SK-N-SH (cell line): ENCODE measurements around the gene LCN15. TPM values are rescaled to one million over a fixed set of nuclear protein-coding genes. Genes with fewer than 3 reads are reported as not detected.

Experiments
- CTCF ChIA-PET: fragments of 300-600, 350-600 bp; formaldehyde crosslinking; extraction: SDS; loops from one replicate; lab custom pipeline; 2021; lab: Yijun Ruan, JAX
- POLR2A ChIA-PET: fragments of 350-600 bp; sonication (Branson Sonifier 250); formaldehyde crosslinking; extraction: SDS; loops from one replicate; lab custom pipeline; 2020; ENCODE audit warnings: antibody characterized with exemption, inconsistent platforms; lab: Yijun Ruan, JAX
- DNase-seq: peaks from one replicate; pipeline ENCODE4 v3.0.0; 2012
- H2AFZ ChIP-seq: fragments of 200-600 bp; sonication (generic); 2 replicates; pipeline ENCODE4 v1.8.1; 2016; ENCODE audit warnings: antibody characterized with exemption, mild to moderate bottlenecking, low read depth
- H3F3A ChIP-seq: fragments of 200-600 bp; sonication (generic); replicated peaks from 2 replicates; pipeline ENCODE3; 2016; ENCODE audit warnings: antibody characterized with exemption, mild to moderate bottlenecking; ENCODE audit not compliant: insufficient read depth
- H3K27ac ChIP-seq, 2 experiments: fragments of 200-500 bp in 1 of 2; fragments of 200-600 bp in 1 of 2; sonication (Bioruptor generic) in 1 of 2; sonication (generic), shearing (Covaris generic) in 1 of 2; 2 replicates each; pipeline versions ENCODE4 v1.5.1 to v1.6.1; 2014 to 2016; ENCODE audit warnings: low read depth in 2 of 2, inconsistent platforms in 1 of 2, low read length in 1 of 2, mild to moderate bottlenecking in 1 of 2, mixed read lengths in 1 of 2
- H3K27me3 ChIP-seq: fragments of 200-600 bp; sonication (generic), shearing (Covaris generic); 2 replicates; pipeline ENCODE4 v1.6.1; 2016; ENCODE audit warnings: mixed run types; ENCODE audit not compliant: insufficient read depth
- H3K36me3 ChIP-seq, 2 experiments: fragments of 200-500 bp in 1 of 2; fragments of 200-600 bp in 1 of 2; sonication (Bioruptor generic) in 1 of 2; sonication (generic) in 1 of 2; replicated peaks in 1 of 2; 2 replicates each; pipeline versions ENCODE3 to v1.5.1; 2014 to 2016; ENCODE audit warnings: low read length in 1 of 2, mild to moderate bottlenecking in 1 of 2; ENCODE audit not compliant: insufficient read depth in 2 of 2, control insufficient read depth in 1 of 2
- H3K4me1 ChIP-seq, 2 experiments: fragments of 200-500 bp in 1 of 2; fragments of 200-600 bp in 1 of 2; sonication (Bioruptor generic) in 1 of 2; sonication (generic), shearing (Covaris generic) in 1 of 2; 2 replicates each; pipeline versions ENCODE4 v1.5.1 to v1.6.1; 2014 to 2016; ENCODE audit warnings: low read depth in 1 of 2, low read length in 1 of 2, mixed run types in 1 of 2; ENCODE audit not compliant: insufficient read depth in 2 of 2, control insufficient read depth in 1 of 2
- H3K4me2 ChIP-seq: fragments of 200-600 bp; sonication (generic), shearing (Covaris generic); 2 replicates; pipeline ENCODE4 v1.6.1; 2017; ENCODE audit warnings: mixed run types
- H3K4me3 ChIP-seq, 2 experiments: fragments of 200-500 bp in 1 of 2; fragments of 200-600 bp in 1 of 2; sonication (Bioruptor generic) in 1 of 2; sonication (generic), shearing (Covaris generic) in 1 of 2; 2 replicates each; pipeline versions ENCODE4 v1.5.1 to v1.8.1; 2014 to 2016; ENCODE audit warnings: low read depth in 2 of 2, inconsistent platforms in 1 of 2, low read length in 1 of 2, mild to moderate bottlenecking in 1 of 2, mixed read lengths in 1 of 2, moderate library complexity in 1 of 2
- H3K79me2 ChIP-seq: fragments of 200-600 bp; sonication (generic); 2 replicates; pipeline ENCODE4 v1.8.1; 2017; ENCODE audit warnings: mild to moderate bottlenecking; ENCODE audit not compliant: insufficient read depth
- H3K9ac ChIP-seq: fragments of 200-600 bp; sonication (generic); 2 replicates; pipeline ENCODE4 v1.6.1; 2017; ENCODE audit warnings: mixed run types
- H3K9me2 ChIP-seq: fragments of 200-600 bp; sonication (generic); 2 replicates; pipeline ENCODE4 v1.6.1; 2017; ENCODE audit warnings: mixed run types
- H3K9me3 ChIP-seq: fragments of 200-600 bp; sonication (generic); 2 replicates; pipeline ENCODE4 v1.6.1; 2017; ENCODE audit warnings: mixed run types, mild to moderate bottlenecking, moderate library complexity
- H4K20me1 ChIP-seq: fragments of 200-600 bp; sonication (generic); 2 replicates; pipeline ENCODE4 v1.6.1; 2017; ENCODE audit warnings: mild to moderate bottlenecking, mixed run types; ENCODE audit not compliant: insufficient read depth
- EP300 ChIP-seq, 2 experiments: IDR thresholded peaks; 2 replicates each; pipeline versions ENCODE4 v1.4.0 to v1.6.1; 2012; ENCODE audit warnings: borderline replicate concordance in 1 of 2, low read depth in 1 of 2, low read length in 1 of 2
- EZH2phosphoT487 ChIP-seq: fragments of 200-600 bp; sonication (generic); IDR thresholded peaks from 2 replicates; pipeline ENCODE4 v1.6.1; 2017; ENCODE audit warnings: low read depth, mixed run types, mild to moderate bottlenecking, antibody characterized with exemption, moderate library complexity, borderline replicate concordance
- FOXM1 ChIP-seq: IDR thresholded peaks from 2 replicates; pipeline ENCODE4 v1.4.0; 2012; ENCODE audit warnings: low read depth, mild to moderate bottlenecking
- GABPA ChIP-seq: IDR thresholded peaks from 2 replicates; pipeline ENCODE4 v1.4.0; 2012; ENCODE audit warnings: low read depth, mild to moderate bottlenecking
- MXI1 ChIP-seq: IDR thresholded peaks from 2 replicates; pipeline ENCODE4 v1.6.1; 2012; ENCODE audit warnings: mild to moderate bottlenecking, low read depth, low read length, improper control_type of control experiment
- POLR2AphosphoS5 ChIP-seq: IDR thresholded peaks from 2 replicates; pipeline ENCODE4 v1.6.1; 2012; ENCODE audit warnings: low read depth, low read length
- REST ChIP-seq: IDR thresholded peaks from 2 replicates; pipeline ENCODE4 v1.6.1; 2012; ENCODE audit warnings: mild to moderate bottlenecking, low read depth, low read length, moderate library complexity
- RFX5 ChIP-seq: IDR thresholded peaks from 2 replicates; pipeline ENCODE4 v1.6.1; 2012; ENCODE audit warnings: mild to moderate bottlenecking, improper control_type of control experiment, low read length
- RXRA ChIP-seq: IDR thresholded peaks from 2 replicates; pipeline ENCODE4 v1.4.0; 2012; ENCODE audit warnings: low read depth, mild to moderate bottlenecking, borderline replicate concordance
- SIN3A ChIP-seq: IDR thresholded peaks from 2 replicates; pipeline ENCODE4 v1.6.1; 2012; ENCODE audit warnings: low read depth, mild to moderate bottlenecking, low read length, moderate library complexity, borderline replicate concordance
- SMC3 ChIP-seq: IDR thresholded peaks from 2 replicates; pipeline ENCODE4 v1.6.1; 2012; ENCODE audit warnings: low read depth, low read length, improper control_type of control experiment
- TCF12 ChIP-seq: IDR thresholded peaks from 2 replicates; pipeline ENCODE4 v1.4.0; 2012
- TEAD4 ChIP-seq: IDR thresholded peaks from 2 replicates; pipeline ENCODE4 v1.4.0; 2012; ENCODE audit warnings: mild to moderate bottlenecking, borderline replicate concordance; ENCODE audit not compliant: insufficient read depth
- YY1 ChIP-seq: IDR thresholded peaks from 2 replicates; pipeline ENCODE4 v1.4.0; 2012; ENCODE audit warnings: low read depth, mild to moderate bottlenecking
- WGBS: methylation state at CpG from one replicate; pipeline ENCODE4 v1.1.6; 2017; ENCODE audit warnings: low lambda C conversion rate; 5-methylcytosine and 5-hydroxymethylcytosine counted together
- polyA plus RNA-seq, 3 experiments: library from polyadenylated mRNA; depleted of rRNA; stranded (reverse); fragments of >200 nt; gene quantifications; 2 replicates each; pipeline ENCODE4 v1.2.3, GENCODE V29; 2012
- TF ChIP-seq, protein P1 (sequence below): fragments of 200-600 bp; sonication (generic); IDR thresholded peaks from 2 replicates; pipeline ENCODE4 v1.6.1; 2017; ENCODE audit warnings: antibody characterized with exemption, mild to moderate bottlenecking, moderate library complexity
- TF ChIP-seq, protein P2 (sequence below): IDR thresholded peaks from 2 replicates; pipeline ENCODE4 v1.4.0; 2012; ENCODE audit warnings: low read depth, borderline replicate concordance
- TF ChIP-seq, protein P3 (sequence below): IDR thresholded peaks from 2 replicates; pipeline ENCODE4 v1.4.0; 2012; ENCODE audit warnings: low read depth

Gene LCN15
- polyA plus RNA-seq, 1 of the 3 experiments (the other 2 are of a cell fraction) = 0.08 TPM

DNA sequence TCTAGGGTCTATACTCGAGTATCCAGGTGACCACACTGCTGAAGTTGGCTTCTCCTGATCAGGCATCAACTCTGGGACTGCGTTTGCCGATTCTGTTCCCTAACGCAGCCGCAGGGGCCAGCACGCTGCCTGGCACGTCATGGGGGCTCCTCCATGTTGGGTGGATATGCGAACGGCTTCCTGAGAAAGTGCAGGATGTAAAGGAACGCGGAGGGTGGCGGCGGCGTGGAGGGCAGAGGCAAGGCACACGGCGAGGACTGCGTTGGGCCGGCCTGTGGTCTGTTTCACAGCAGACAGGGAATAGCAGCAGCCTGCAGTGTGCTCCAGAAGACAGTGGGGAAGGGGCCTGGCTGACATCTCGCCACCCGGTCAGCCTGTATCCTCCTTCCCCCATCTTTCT, 25.4 kb downstream of the LCN15 start:
- no peak overlapping the region for H3K4me3 ChIP-seq
- H3K4me1 ChIP-seq = peaks cover 0 to 5% of the 10 kb centered on the region in 2 experiments; a peak in 1 of 4 replicates
- H3F3A ChIP-seq = no peaks in the 10 kb centered on the region
- no peak overlapping the region for H3K9ac ChIP-seq
- H3K9me2 ChIP-seq = no peaks in the 10 kb centered on the region
- no peak for DNase-seq
- H3K79me2 ChIP-seq = no peaks in the 10 kb centered on the region
- H3K27ac ChIP-seq = no peak overlapping the region
- H2AFZ ChIP-seq = no peak overlapping the region
- no peak overlapping the region for H3K4me2 ChIP-seq
- no peak for TF ChIP-seq TCF12
- TF ChIP-seq FOXM1 = no peak
- no peak for TF ChIP-seq SMC3
- TF ChIP-seq EZH2phosphoT487 = no peak
- TF ChIP-seq, protein P1, sequence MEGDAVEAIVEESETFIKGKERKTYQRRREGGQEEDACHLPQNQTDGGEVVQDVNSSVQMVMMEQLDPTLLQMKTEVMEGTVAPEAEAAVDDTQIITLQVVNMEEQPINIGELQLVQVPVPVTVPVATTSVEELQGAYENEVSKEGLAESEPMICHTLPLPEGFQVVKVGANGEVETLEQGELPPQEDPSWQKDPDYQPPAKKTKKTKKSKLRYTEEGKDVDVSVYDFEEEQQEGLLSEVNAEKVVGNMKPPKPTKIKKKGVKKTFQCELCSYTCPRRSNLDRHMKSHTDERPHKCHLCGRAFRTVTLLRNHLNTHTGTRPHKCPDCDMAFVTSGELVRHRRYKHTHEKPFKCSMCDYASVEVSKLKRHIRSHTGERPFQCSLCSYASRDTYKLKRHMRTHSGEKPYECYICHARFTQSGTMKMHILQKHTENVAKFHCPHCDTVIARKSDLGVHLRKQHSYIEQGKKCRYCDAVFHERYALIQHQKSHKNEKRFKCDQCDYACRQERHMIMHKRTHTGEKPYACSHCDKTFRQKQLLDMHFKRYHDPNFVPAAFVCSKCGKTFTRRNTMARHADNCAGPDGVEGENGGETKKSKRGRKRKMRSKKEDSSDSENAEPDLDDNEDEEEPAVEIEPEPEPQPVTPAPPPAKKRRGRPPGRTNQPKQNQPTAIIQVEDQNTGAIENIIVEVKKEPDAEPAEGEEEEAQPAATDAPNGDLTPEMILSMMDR = no peak
- no peak for TF ChIP-seq POLR2AphosphoS5
- no peak for TF ChIP-seq MXI1
- WGBS = 88% methylated on average over 17 of the region's 20 CpGs
- no peaks in the 10 kb centered on the region for H3K36me3 ChIP-seq
- CTCF ChIA-PET = no interaction called here
- no peaks in the 10 kb centered on the region for H4K20me1 ChIP-seq
- POLR2A ChIA-PET = no interaction called here
- no peaks in the 10 kb centered on the region for H3K9me3 ChIP-seq
- no peaks in the 10 kb centered on the region for H3K27me3 ChIP-seq

- Histone ChIP-seq H3K27ac (no peak overlapping the region), H3K9me2 (no peaks in the 10 kb centered on the region), H3K4me1 (peaks cover 0 to 6% of the 10 kb centered on the region in 2 experiments; a peak in 1 of 4 replicates), H3K27me3 (no peaks in the 10 kb centered on the region), H2AFZ (no peak overlapping the region), H3K36me3 (no peaks in the 10 kb centered on the region), H3K79me2 (no peaks in the 10 kb centered on the region), H3K9me3 (no peaks in the 10 kb centered on the region), H3K9ac (no peak overlapping the region), H3K4me3 (no peak overlapping the region), H3F3A (no peaks in the 10 kb centered on the region), H4K20me1 (no peaks in the 10 kb centered on the region), H3K4me2 (no peak overlapping the region)
- 69% methylated on average over 14 of the region's 21 CpGs for WGBS
- ChIA-PET CTCF (interaction anchor here (1.3 to 1.8 kb wide), 2 partner anchors 8 to 23 kb away, joined by 4 read pairs; partner anchors contain the start of gene LCN8), POLR2A (interaction anchor here (0.6 kb wide), 1 partner anchor 8 kb away, joined by 3 read pairs; no protein-coding TSS in a partner anchor)
- no peak for DNase-seq
- TF ChIP-seq, protein P1 = no peak
- no peak for TF ChIP-seq SMC3
- TF ChIP-seq, protein P2, sequence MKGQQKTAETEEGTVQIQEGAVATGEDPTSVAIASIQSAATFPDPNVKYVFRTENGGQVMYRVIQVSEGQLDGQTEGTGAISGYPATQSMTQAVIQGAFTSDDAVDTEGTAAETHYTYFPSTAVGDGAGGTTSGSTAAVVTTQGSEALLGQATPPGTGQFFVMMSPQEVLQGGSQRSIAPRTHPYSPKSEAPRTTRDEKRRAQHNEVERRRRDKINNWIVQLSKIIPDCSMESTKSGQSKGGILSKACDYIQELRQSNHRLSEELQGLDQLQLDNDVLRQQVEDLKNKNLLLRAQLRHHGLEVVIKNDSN = no peak
- no peak for TF ChIP-seq POLR2AphosphoS5
- TF ChIP-seq TEAD4 = no peak
- no peak for TF ChIP-seq RXRA
- TF ChIP-seq YY1 = no peak
- TF ChIP-seq TCF12 = no peak
- no peak for TF ChIP-seq MXI1
- TF ChIP-seq SIN3A = no peak
- no peak for TF ChIP-seq GABPA
- TF ChIP-seq EP300 (IDR thresholded peaks at IDR 0.05; ENCODE audit: borderline replicate concordance in 1 of 2, low read depth in 1 of 2, low read length in 1 of 2) = no peak
- TF ChIP-seq RFX5 = no peak
- TF ChIP-seq, protein P3, sequence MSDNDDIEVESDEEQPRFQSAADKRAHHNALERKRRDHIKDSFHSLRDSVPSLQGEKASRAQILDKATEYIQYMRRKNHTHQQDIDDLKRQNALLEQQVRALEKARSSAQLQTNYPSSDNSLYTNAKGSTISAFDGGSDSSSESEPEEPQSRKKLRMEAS = no peak
- TF ChIP-seq REST = no peak
These were observed 28.4 kb downstream of the LCN15 start for GRCh38 chr9:136735812-136736480.
